Gastrocnemius medialis (tissue), 4 donors: ENCODE results near the gene HERC4. TPM values are rescaled to one million over a fixed set of nuclear protein-coding genes. Genes with fewer than 3 reads are reported as not detected.
"Not testable (repeated sequence)": the region's sequence is repeated elsewhere in the genome, so short reads cannot be mapped to it uniquely, and the experiment has no call there.

Experiments
- ATAC-seq, 2 donors: fragments of 150-250 bp; one replicate each; pipeline ENCODE4 v1.9.1; 2016
- DNase-seq, 2 donors: peaks; one replicate each; pipeline ENCODE4 v3.0.0-alpha.2; 2019
- H3K27ac ChIP-seq, 4 donors: fragments of 200-600 bp; sonication (generic); 1 replicate in 1 of 4; 2 replicates in 3 of 4; pipeline ENCODE4 v1.5.1; 2016 to 2018; ENCODE audit warnings: mild to moderate bottlenecking in 2 of 4, moderate library complexity in 1 of 4
- H3K27me3 ChIP-seq, 3 donors: fragments of 200-600 bp; sonication (generic) in 2 of 3; 1 replicate in 1 of 3; 2 replicates in 2 of 3; pipeline versions ENCODE4 v1.5.1 to v1.6.0; 2016 to 2019; ENCODE audit warnings: mild to moderate bottlenecking in 1 of 3, moderate library complexity in 1 of 3
- H3K36me3 ChIP-seq, 2 donors: fragments of 200-600 bp; sonication (generic) in 1 of 2; one replicate each; pipeline ENCODE4 v1.5.1; 2017 to 2018
- H3K4me1 ChIP-seq, 2 donors: fragments of 200-600 bp; sonication (generic) in 1 of 2; one replicate each; pipeline ENCODE4 v1.5.1; 2016 to 2017; ENCODE audit warnings: mild to moderate bottlenecking in 2 of 2
- H3K4me3 ChIP-seq, 4 donors: fragments of 200-600 bp; sonication (generic) in 3 of 4; 1 replicate in 1 of 4; 2 replicates in 3 of 4; pipeline ENCODE4 v1.5.1; 2016 to 2019; ENCODE audit warnings: mild to moderate bottlenecking in 2 of 4
- H3K9me3 ChIP-seq, 3 donors: fragments of 200-600 bp; sonication (generic) in 2 of 3; 1 replicate in 1 of 3; 2 replicates in 2 of 3; pipeline ENCODE4 v1.5.1; 2016 to 2019
- POLR2A ChIP-seq, 2 donors: fragments of 450-650 bp; IDR thresholded peaks; one replicate each; pipeline ENCODE4 v1.6.1; 2017; ENCODE audit warnings: antibody characterized with exemption in 2 of 2, mild to moderate bottlenecking in 2 of 2, moderate library complexity in 2 of 2
- in situ Hi-C, 4 donors: fragments of 200-750 bp; cut with MboI; loops; one replicate each; pipeline versions ENCODE4 v1.15.0 to v1.8.0; 2017; ENCODE audit warnings: low sequenced_read_pairs in 4 of 4
- intact Hi-C: fragments of 100-400 bp; cut with DNase I; formaldehyde crosslinking; loops from one replicate; pipeline ENCODE4 v1.15.1; 2023; ENCODE audit warnings: low total_unique reads
- total RNA-seq, 4 donors: library from RNA; depleted of rRNA; stranded (reverse); fragments of >200 nt; gene quantifications; one replicate each; pipeline versions ENCODE4 v1.1.0 to v1.2.3, GENCODE V29; 2016
- TF ChIP-seq, protein P1 (sequence below), 5 experiments: fragments of 450-650 bp in 3 of 5; fragments of 200-600 bp in 2 of 5; sonication (generic) in 2 of 5; IDR thresholded peaks in 4 of 5; conservative IDR thresholded peaks in 1 of 5; 1 replicate in 4 of 5; 2 replicates in 1 of 5; pipeline ENCODE4 v1.5.1; 2016 to 2019; ENCODE audit warnings: antibody characterized with exemption in 5 of 5, mild to moderate bottlenecking in 3 of 5, moderate library complexity in 3 of 5

HERC4 gene
- total RNA-seq, 4 donors from 2014 or later, result 12.8 to 25.2 (median 13.1) TPM

DNA sequence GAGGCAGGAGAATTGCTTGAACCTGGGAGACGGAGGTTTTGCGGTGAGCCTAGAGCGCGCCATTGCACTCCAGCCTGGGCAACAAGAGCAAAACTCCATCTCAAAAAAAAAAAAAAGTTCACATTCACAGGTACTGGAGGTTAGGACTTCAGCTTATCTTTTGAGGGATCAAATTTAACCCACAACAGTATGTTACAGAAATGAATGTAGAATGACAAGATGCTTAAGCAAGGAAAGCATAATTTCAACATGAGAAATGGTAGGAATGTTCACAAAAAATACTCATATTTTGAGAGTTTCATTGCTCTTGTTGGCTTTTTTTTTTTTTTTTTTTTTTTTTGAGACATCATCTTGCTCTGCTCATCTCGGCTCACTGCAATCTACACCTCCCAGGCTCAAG is 1.9 kb upstream of the HERC4 start:
- peaks cover 23 to 27% of the 10 kb centered on the region in 2 donors for H3K4me1 ChIP-seq
- H3K9me3 ChIP-seq, result no peaks in the 10 kb centered on the region
- TF ChIP-seq POLR2A (IDR thresholded peaks at IDR 0.05), result no peak
- TF ChIP-seq, protein P1, sequence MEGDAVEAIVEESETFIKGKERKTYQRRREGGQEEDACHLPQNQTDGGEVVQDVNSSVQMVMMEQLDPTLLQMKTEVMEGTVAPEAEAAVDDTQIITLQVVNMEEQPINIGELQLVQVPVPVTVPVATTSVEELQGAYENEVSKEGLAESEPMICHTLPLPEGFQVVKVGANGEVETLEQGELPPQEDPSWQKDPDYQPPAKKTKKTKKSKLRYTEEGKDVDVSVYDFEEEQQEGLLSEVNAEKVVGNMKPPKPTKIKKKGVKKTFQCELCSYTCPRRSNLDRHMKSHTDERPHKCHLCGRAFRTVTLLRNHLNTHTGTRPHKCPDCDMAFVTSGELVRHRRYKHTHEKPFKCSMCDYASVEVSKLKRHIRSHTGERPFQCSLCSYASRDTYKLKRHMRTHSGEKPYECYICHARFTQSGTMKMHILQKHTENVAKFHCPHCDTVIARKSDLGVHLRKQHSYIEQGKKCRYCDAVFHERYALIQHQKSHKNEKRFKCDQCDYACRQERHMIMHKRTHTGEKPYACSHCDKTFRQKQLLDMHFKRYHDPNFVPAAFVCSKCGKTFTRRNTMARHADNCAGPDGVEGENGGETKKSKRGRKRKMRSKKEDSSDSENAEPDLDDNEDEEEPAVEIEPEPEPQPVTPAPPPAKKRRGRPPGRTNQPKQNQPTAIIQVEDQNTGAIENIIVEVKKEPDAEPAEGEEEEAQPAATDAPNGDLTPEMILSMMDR (IDR thresholded peaks at IDR 0.05 in 4 of 5, conservative IDR thresholded peaks at IDR 0.05 in 1 of 5), result no peak
- no peak overlapping the region for H3K4me3 ChIP-seq
- ATAC-seq, result no peak
- H3K36me3 ChIP-seq, result no peaks in the 10 kb centered on the region
- DNase-seq, result no peak
- no peak overlapping the region for H3K27ac ChIP-seq
- H3K27me3 ChIP-seq, result no peaks in the 10 kb centered on the region
- in situ Hi-C loops, result loop anchor here in 3 of 4 donors (10.0 kb wide), 3 partner anchors 192 to 248 kb away; partner anchors contain the start of gene SIRT1 (in 1 of the 3)
- intact Hi-C loops, result loop anchor here (10.0 kb wide), 1 partner anchor 412 kb away; no protein-coding TSS in a partner anchor

DNA sequence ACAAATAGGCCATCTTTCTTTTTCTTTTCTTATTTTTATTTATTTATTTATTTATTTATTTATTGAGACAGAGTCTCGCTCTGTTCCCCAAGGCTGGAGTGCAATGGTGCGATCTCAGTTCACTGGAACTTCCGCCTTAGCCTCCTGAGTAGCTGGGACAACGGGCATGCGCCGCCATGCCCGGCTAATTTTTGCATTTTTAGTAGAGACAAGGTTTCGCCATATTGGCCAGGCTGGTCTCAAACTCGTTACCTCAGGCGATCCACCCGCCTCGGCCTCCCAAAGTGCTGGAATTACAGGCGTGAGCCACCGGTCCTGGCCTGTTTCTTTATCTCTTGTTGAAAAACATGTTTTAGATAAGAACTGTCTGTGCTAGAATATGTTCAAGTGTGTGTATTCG is 998 bp upstream of the HERC4 start:
- not testable (repeated sequence) for H3K36me3 ChIP-seq, H3K4me3 ChIP-seq, H3K27ac ChIP-seq, H3K27me3 ChIP-seq, DNase-seq, ATAC-seq, H3K9me3 ChIP-seq
- in situ Hi-C loops, result loop anchor here in 3 of 4 donors (10.0 kb wide), 3 partner anchors 191 to 249 kb away; partner anchors contain the start of gene SIRT1 (in 1 of the 3)
- peaks cover 32 to 36% of the 10 kb centered on the region in 2 donors for H3K4me1 ChIP-seq
- intact Hi-C loops, result loop anchor here (10.0 kb wide), 1 partner anchor 411 kb away; no protein-coding TSS in a partner anchor

DNA sequence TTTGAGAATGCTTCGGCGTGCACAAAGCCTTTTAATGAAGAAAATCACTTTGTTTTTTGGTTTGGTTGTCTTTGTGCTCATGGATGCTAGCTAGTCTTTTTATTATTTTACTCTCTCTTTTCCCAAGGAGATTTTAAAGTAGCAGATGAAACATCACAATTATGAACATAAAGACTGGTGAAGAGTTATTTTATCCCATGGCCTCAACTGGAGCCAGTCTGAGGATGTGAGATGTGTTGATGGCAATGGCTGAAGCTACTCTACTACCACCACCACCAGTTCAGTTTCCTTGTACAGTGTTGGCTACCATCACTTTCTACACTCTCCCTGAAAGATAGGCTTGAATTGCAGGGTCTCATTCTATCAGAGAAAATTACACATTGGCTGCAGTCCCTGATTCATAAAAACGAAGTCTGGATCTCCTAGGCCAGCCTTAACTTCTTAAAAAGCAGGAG is 494 bp upstream of the HERC4 start:
- Histone ChIP-seq H3K27me3 (no peaks in the 10 kb centered on the region), H3K4me3 (peak overlapping the region; percentile 41 to 100 (median 64)), H3K36me3 (no peaks in the 10 kb centered on the region), H3K4me1 (peaks cover 32 to 41% of the 10 kb centered on the region in 2 donors), H3K9me3 (no peaks in the 10 kb centered on the region), H3K27ac (peak overlapping the region; percentile 94 to 99 (median 99))
- TF ChIP-seq, protein P1 (IDR thresholded peaks at IDR 0.05 in 4 of 5, conservative IDR thresholded peaks at IDR 0.05 in 1 of 5), result no peak
- no peak for TF ChIP-seq POLR2A (IDR thresholded peaks at IDR 0.05)
- ATAC-seq, result no peak
- in situ Hi-C loops, result loop anchor here in 3 of 4 donors (10.0 kb wide), 3 partner anchors 191 to 249 kb away; partner anchors contain the start of gene SIRT1 (in 1 of the 3)
- DNase-seq, result no peak
- intact Hi-C loops, result loop anchor here (1.0 to 10.0 kb wide), 5 partner anchors 191 to 411 kb away; partner anchors contain the start of genes HNRNPH3, PBLD, RUFY2 and SIRT1

DNA sequence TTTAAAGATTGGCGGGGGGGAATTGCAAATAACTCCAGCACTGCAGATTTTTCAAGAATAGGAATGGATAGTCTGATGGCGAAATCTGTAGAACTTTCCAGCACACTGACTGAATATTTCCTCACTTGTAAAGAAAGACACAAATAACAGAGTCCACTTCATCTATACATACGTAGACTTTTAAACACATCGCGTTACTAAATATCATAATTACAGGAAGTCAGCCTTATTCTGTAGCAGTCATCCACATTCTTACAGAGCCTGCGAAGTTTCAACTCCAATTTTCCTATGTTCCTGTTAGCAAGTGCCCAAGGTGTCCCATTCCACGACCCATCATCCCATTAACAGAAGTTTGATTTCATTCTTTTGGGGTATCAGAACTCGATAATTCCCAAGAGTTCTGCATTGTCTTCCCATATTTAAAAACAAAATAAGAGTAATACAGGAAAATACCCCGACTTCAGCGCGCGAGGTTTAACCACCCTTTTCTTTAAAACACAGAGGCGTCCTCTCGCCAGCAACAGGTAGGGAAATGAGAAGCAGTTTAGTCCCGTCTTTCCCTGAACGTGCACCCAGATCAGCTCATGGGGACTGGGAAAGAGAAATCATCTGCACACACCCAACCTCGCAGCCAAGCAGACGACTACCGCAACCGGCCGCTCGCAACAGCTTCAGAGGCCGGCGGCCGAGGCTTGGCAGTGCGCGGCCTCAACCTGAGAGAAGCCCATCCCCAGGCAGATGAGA is 880 bp downstream of the HERC4 start:
- TF ChIP-seq POLR2A (IDR thresholded peaks at IDR 0.05), result no peak
- TF ChIP-seq, protein P1 (IDR thresholded peaks at IDR 0.05 in 4 of 5, conservative IDR thresholded peaks at IDR 0.05 in 1 of 5), result no peak
- H3K36me3 ChIP-seq, result no peaks in the 10 kb centered on the region
- ATAC-seq (peak; percentile 52 to 55), DNase-seq (no peak)
- H3K27ac ChIP-seq, result peak overlapping the region; percentile 94 to 99 (median 99)
- no peaks in the 10 kb centered on the region for H3K9me3 ChIP-seq
- H3K4me1 ChIP-seq, result peaks cover 39 to 40% of the 10 kb centered on the region in 2 donors
- H3K4me3 ChIP-seq, result peak overlapping the region; percentile 87 to 100 (median 96)
- no peaks in the 10 kb centered on the region for H3K27me3 ChIP-seq
- in situ Hi-C loops (loop anchor here in 3 of 4 donors (10.0 to 25.0 kb wide), 5 partner anchors 187 to 263 kb away; partner anchors contain the start of genes SIRT1 (in 2 of the 3), HNRNPH3 (in 1 of the 3) and PBLD (in 1 of the 3)), intact Hi-C loops (loop anchor here (2.0 to 10.0 kb wide), 4 partner anchors 225 to 409 kb away; partner anchors contain the start of genes HNRNPH3, PBLD and RUFY2)
